ENCODE results near the gene ACSS1.

GRCh38 chr20:25045343-25045712 is 12.6 kb downstream of the ACSS1 start:
- no peak for TF ChIP-seq CTCF (IDR thresholded peaks at IDR 0.05; ENCODE audit: insufficient read depth, low read depth, low read length)
- TF ChIP-seq EZH2 (IDR thresholded peaks at IDR 0.05; ENCODE audit: insufficient read depth, low read length), result no peak

All from astrocyte (in vitro differentiated cells and primary cell).